GM19467 (cell line): ENCODE data around the gene HOXD3.

Experiments used
- ATAC-seq: cut with Tn5 transposase; IDR thresholded peaks from one replicate; pipeline ENCODE4 v1.9.1; 2021; ENCODE audit warnings: mild to moderate bottlenecking, moderate library complexity; ENCODE audit not compliant: unreplicated experiment

The HOXD3 gene

DNA sequence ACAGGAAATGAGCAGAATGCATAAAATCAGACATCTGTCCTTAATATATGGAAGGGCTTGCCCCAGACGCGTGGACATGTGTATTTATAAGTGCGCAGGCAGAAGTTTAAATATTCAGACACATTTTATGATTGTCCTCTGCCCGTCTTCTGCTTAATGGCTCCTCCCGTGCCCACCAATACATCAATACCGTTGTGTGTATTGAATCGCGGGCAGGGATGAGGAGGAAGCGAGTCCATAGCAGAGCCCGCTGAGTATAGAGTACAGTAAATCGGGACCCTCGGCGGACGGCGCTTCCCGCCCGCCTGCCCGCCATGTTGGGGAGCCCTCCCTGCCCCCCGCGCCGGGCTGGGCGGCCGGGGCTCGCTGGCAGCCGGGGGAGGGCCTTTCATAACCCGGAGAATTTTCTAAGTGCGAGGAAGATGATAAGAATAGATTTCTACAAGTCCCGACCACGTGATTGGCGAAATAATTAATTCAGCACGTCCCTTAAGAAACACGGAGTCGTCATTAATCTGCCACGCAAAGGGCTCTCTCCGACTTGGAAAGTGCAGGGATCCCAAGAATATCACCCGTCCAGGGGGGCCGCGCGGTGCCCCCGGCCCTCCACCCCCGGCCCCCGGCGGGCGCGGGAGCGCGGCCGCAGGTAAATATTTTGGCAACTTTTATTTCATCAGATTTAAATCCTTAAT is at the start of gene HOXD3:
Gene HOXD3, plus strand, starts transcription at position 501 of the 692 bp plus-strand sequence. CDS start 11,808 bp downstream, outside the sequence.
- no peak for ATAC-seq

DNA sequence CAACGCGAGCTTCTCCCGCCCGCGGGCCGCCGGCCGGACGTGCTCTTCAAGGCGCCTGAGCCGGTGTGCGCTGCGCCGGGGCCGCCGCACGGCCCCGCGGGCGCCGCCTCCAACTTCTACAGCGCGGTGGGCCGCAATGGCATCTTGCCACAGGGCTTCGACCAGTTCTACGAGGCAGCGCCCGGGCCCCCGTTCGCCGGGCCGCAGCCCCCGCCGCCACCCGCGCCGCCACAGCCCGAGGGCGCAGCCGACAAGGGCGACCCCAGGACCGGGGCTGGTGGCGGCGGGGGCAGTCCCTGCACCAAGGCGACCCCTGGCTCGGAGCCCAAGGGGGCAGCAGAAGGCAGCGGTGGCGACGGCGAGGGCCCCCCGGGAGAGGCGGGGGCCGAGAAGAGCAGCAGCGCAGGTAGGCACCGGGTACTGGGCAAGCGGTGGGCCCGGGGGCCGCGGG is 49.4 kb upstream of the HOXD3 start:
- no peak for ATAC-seq

DNA sequence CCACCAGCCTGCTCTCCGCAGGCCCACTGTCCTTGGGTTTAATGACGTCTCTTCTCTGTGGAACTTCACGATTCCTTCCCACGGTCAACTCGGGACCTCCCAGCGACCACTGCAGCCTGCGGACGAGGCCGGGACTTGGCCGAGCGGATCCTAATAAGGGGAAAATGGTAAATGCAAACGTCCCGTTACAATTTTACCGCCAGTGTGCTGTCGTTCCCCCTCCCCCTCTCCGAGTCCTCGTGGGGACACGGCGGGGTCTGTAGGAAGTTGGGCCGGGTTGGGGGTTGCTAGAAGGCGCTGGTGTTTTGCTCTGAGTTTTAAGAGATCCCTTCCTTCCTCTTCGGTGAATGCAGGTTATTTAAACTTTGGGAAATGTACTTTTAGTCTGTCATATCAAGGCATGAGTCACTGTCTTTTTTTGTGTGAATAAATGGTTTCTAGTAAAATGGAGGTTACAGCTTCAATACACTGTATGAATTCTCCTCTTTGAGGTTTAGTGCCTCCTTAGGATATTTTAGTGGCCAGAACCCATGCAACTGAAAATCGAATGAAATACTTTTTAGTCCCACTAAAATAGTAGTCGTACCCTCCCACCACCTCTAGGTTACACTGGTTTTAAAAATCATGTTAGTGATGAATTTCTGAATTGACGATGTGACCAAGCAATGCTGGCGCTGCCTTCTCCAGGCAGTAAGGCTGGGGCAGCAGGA is 47.8 kb upstream of the HOXD3 start:
- no peak for ATAC-seq

DNA sequence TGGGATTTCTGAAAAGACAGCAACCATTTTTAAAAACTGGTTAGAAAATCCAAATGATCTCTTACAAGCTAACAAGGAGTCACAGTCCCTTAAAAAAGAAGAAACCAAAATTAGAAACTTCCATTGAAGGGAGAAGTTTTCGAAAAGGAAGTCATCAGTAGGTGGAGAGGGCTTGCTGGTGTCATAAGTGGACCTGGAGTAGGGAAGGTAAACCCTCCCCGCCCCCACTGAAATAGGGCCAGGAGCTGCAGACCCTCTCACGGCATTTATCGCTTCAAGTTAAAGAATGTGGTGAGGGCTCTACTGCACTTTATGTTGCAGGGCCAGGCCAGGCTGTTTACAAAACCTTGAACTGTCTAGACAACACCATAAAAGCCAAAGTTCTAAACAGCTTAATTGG is 47.2 kb upstream of the HOXD3 start:
- ATAC-seq, result no peak

DNA sequence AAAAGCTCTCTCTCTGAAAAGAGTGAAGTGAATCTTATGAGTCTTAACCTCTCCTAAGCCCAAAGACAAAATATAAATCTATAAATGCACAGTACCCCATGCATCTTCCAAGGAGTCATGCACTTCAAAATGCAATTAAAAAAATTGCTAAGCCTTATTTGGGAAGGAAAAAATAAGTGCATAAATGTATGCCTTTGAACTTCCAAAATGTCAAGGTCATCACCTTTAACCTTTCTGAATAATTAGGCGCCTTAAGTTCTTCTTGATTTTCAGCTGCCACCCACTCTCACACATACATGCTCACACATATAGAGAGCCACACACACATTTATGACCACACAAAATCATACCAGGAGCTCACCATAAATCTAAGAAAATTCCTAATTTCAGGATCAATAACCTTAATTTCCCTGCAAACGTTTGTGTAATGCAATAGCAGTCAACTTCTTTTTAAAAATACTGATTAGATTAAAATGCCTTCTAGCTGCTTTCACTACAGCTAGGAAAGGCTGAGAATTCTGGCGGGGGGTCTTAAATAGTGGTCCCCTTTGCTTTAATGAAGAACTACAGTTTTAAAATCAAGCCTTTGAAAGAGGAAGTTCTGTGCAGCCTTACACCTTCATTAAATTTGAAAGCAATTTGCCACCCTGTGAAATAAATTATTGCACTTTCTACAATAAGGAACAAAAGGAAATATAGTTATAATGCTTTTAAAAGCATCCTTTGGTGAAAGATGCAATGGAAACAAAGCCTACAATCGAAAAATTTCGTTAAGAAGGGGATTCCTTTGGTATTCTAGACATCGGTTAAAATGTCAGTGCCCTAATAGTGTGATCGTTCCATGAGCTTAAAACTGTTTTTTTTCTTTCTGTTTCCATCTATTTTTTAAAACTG is 46.4 kb upstream of the HOXD3 start:
- no peak for ATAC-seq

DNA sequence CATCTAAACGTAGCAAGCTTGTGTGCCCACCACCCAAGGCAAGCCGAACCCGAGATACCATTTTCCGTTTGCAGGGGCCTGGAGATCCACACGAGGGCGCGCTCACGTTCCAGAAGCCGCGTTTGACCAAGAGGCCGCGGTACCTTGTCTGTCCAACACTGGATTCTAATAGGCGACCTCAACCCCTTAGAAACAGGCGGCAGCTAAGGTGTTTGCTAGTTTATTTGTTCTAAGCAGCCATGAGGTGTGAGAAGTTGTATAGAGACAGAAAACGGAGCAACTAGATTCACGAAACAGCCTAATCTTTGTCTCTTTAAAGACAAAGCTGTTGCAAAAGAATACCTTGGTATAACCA is 45.8 kb upstream of the HOXD3 start:
- ATAC-seq, result no peak

DNA sequence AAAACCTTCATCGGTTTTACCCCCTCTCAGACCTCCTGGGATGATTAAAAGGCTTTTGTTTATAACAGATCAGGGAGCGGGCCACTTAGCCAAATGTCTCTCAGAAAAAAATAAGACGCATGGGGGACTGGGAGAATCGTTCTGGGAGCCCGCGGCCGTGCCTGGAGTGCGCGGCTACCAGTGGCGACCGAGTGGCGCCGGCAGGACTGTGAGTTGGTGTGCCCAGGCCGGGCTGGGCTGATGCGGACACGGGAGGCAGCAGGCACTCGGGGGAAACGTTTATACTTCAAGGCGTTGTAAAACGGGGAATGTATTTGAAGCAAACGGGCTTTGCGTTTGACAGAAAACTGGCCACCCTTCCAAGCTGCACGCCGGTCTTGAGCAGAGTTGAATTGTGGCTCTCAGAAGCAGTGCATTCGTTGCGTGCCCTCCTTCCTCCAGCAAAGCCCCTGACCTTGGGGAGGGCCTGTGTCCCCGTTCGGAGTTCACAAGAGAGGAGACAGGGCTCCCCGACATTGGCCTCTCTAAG is 45.2 kb upstream of the HOXD3 start:
- ATAC-seq, result no peak

DNA sequence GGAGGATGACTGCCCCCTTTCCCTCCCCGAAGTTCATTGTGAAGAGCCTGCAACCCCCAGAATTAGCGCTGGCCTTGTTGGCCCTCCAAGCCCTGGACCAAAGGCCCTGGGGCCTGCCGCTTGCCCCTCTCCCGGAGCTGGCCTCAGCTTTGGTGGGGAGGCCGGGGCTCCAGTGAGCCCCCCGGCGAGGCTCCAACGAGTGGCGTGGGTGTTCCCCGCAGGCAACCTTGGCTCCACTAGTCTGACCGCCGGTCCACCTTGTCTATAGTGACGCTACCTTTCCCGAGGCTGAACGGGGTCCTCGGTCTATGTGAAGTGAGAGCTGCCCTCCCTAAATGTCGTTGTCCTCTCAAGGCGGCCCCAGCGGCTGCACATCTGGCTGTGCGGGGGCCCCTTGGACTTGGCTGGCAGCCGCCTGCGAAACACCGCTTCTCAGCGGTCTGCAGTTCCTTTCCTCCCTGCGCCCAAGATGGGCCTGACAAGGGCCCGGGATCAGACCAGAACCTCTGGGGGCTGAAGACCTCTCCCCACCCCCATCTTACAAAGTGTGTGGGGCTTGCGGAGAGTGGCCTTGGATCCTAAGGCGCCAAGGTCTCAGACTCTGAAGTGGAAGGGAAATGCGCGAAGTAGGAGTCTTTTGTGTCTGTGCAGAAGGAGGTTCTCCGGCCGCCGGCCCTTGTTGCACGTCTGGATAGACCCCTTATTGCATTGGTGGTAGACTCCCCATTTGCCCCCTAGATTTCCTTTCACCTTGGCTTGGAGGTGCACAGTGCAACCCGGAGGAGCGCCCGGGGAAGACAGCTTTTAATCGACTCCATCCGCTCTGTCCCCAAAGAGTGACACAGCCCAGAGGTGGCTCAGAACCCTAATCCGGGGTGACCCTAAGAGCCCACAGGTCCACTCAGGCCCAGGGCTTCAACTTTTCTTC is 44.5 kb upstream of the HOXD3 start:
- ATAC-seq, result no peak

DNA sequence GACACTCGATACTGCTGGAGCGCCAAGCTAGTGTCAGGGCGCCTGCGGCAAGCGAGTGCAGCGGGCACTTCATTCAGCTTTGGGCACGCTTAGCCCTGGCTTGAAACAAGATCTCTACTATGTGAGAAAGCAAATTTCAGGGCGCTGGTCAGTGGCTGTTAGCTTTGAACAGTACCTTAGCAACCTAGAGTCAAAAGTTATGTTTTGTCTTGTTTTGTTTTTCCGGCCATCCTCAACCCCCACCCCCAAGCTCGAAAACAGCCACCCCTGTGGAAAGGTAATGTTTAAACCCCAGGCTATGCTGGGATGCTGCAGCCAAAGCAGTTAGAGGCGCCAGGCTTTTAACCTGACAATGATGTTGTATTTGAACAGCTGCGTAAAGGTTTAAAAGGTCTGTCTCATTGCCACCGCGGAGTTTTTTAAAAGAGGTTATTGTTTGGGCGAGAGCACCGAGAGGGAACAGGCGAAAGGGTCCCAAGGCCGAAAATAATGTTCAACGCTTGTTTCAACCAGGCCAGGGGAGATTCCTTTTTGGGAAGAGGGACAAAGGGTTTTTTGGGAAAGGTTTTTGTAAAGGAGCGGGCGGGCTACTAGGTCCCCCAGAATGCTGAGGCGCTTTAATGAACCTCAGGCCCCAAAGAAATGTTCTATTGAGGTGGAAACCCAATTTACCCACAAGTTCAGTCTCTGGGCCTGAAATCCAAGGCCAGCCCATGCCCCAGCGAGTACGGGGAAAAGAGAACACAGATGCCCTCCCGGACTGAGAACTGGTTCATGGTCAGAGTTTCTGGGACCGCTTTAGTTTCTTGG is 42.8 kb upstream of the HOXD3 start:
- ATAC-seq, result no peak

DNA sequence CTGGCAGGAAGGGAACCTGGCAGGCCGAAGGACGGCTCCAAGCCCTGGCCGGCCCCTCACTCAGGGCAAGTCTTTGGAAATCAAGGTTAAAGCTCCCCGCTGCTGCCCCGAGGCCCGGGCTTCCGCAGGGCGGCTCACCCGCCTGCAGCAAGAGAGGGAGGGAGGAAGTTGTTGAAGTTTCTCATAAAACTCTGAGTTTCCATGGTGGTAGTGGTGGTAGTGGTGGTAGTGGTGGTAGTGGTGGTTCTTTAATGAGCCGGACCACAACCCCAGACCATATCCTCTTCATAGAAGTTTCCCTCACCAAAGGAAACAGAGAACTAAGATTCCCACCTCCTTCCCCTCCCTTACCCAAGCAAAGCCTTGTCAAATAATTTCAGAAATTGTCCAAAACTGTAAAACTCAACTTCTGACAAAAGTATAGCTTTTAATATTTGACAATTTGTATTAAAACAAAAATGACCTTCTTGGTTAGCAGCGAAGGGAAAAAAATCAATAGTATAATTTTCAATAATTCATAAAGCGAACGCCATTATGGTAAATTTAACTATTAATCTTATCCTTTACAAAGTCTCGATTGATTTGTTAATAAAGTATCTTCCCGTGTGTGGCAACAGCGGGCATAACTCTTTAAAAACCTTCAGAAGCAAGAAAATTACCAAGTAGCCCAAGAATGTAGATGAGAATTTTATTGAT is 42.0 kb upstream of the HOXD3 start:
- ATAC-seq, result no peak

DNA sequence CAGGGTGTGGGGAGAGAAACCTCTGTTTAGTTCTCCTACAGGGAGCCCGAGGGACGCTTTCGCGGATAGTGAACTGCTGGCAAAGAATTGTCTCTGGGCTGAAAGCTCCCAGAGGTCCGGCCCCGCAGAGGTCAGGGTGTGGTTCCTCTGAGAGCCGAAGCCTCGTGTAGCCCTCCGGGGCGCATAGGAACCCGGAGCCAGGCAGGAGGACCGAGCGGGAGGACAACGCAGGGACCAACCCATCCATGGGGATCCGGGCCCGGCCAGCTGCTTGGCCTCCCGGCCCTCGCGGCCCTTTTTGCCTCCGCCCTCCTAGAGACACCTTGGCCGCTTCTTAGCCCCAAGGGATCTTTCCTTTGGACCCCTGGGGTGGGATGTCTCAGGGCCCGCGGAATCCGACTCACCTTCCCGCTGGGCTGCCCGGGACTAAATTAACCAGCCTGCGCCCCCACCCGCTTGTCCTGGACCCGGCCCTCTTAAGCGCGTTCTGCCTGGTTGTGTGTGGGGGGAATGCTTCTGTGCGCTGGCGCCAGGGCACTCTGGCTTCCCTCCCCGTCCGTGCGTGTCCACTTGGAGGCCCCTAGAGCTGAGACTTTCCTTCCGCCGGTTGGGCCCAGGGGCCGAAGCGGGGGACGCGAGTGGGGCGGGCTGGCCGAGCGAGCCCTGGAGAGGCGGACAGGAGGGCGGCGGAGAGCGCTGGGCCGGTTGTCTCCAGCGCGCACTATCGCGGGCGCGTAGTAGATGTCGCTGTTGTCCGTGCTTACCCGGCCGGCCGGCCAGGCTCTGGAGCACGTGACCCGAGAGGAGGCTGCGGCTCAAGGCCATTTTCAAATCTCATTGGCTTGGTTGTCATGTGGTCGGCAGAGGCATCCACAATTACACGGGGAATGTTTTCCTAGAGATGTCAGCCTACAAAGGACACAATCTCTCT is 41.0 kb upstream of the HOXD3 start, which contains the start of gene HOXD10:
Gene HOXD10, plus strand, starts transcription at position 896 of the 931 bp plus-strand sequence. CDS start 56 bp downstream, outside the sequence.
- ATAC-seq, result no peak

DNA sequence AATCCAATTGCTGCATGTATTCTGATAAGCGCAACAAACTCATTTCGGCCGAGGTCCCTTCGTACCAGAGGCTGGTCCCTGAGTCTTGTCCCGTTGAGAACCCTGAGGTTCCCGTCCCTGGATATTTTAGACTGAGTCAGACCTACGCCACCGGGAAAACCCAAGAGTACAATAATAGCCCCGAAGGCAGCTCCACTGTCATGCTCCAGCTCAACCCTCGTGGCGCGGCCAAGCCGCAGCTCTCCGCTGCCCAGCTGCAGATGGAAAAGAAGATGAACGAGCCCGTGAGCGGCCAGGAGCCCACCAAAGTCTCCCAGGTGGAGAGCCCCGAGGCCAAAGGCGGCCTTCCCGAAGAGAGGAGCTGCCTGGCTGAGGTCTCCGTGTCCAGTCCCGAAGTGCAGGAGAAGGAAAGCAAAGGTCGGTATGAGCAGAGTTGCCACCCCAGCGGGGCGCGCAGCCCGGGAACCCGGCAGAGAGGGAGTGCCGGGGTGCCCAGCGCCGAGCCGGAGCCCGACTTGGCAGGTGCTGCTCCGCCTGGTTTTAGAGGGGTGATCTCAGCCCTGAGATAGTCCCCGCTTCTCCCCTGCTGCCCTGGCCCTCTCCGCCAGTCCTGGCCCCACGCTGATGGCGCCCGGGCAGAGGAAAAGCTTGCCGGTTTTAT is 39.8 kb upstream of the HOXD3 start:
- ATAC-seq, result no peak

DNA sequence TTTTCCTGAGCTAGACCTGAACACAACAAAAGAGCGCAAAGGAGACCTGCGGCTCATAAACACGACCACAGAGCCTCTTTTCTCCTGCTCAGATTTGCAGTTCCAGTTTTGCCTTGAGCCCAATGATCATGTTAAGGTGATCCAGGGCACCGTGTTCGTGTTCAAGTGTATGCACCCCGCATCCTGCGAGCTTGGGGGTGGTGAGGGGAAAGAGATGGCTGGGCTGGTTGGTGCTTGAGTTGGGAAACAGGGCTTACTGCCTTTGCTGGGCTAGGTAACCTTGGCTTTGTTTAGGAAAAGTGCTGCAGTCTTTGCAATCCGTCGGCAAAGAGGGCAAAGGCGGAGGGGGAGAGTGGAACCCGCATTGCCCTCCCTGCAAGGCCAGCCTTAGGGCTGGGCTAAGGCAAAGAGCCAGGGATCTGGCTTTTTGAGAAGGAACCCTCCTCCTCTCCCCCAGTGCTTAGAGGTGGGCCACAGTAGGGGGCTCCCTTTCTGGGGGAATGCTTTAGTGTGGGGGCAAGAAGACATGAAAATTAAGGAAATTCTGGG is 39.2 kb upstream of the HOXD3 start:
- no peak for ATAC-seq

DNA sequence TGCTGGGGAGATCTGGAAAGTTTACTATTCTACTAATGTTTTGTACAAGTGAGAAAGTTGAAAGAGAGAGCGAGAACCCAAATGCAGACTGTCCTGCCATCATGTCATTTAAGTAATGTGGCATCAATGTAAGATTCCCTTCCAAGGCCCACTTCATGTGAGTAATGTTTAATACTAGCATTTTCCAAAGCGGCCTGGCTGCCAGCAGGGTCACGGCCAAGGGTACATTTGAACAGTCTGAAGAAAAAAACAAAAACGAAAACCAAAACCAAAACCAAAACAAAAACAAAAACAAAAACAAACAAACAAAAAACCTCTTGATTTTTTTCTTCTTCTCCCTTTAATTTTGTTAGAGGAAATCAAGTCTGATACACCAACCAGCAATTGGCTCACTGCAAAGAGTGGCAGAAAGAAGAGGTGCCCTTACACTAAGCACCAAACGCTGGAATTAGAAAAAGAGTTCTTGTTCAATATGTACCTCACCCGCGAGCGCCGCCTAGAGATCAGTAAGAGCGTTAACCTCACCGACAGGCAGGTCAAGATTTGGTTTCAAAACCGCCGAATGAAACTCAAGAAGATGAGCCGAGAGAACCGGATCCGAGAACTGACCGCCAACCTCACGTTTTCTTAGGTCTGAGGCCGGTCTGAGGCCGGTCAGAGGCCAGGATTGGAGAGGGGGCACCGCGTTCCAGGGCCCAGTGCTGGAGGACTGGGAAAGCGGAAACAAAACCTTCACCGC is 38.3 kb upstream of the HOXD3 start:
- ATAC-seq, result no peak

DNA sequence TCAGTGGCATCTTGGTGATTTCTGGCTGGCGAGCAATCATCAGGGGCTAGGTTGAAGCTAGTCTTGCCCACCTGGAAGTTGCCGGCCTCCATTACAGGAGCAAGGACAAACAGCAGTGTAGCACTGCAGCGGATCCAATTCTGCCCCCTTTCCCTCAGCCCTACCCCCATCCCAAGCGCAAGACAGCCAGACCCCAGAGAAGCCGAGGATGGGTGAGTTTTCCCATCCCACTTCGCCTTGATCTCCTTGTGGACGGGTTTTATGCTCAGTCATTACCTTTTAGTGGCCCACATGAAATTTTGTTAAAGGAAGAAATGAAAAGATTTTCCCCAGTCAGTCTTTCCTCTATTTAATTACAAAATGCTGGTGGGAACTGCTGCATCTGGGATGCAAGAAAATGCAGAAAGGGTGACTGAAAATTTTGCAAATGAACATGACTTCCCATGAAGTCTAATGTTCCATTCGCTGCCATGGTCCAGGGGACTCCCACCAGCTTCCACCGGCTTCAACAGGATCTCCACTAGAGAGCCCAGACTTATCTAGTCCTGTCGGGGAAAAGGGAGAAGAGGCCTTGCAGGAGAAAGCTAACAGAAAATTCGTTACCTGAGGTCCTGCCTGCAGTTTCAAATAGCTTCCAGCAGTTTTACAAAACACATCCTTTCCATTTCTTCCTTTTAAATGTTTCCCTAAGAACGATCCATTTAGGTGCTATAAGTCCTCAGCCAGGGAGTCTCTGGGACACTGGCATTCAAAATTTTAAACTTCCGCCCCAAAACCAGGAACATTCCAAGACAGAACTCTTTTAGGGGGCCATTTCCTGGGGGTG is 36.5 kb upstream of the HOXD3 start:
- no peak for ATAC-seq
